Fibroblast of lung (primary cell): ENCODE data around the gene COL26A1.
A peak's percentile ranks its signal among the peaks of the same experiment; 100 is the strongest.

Experiments
- CTCF ChIP-seq, 2 donors: IDR thresholded peaks in 1 of 2; conservative IDR thresholded peaks in 1 of 2; 1 replicate in 1 of 2; 2 replicates in 1 of 2; pipeline ENCODE4 v1.5.1; 2011 to 2012; ENCODE audit warnings: low read length in 2 of 2, control low read depth in 1 of 2, inconsistent platforms in 1 of 2, low read depth in 1 of 2, mild to moderate bottlenecking in 1 of 2
- EZH2 ChIP-seq: IDR thresholded peaks from 2 replicates; pipeline ENCODE4 v1.5.1; 2012; ENCODE audit warnings: low read length, control low read depth, mild to moderate bottlenecking; ENCODE audit errors: missing control alignments

GRCh38 chr7:101527844-101528667 lies 165.4 kb downstream of the COL26A1 start:
- TF ChIP-seq CTCF (conservative IDR thresholded peaks at IDR 0.05 in 1 of 2, IDR thresholded peaks at IDR 0.05 in 1 of 2; ENCODE audit: low read depth in 1 of 2, low read length in 2 of 2) (peak in 1 of 2 donors; percentile 9), EZH2 (no peak)
